HG02571 (cell line): ENCODE results near the gene SRGAP1.
"Not testable (repeated sequence)": the region's sequence is repeated elsewhere in the genome, so short reads cannot be mapped to it uniquely, and the experiment has no call there.

Source experiments
- ATAC-seq: cut with Tn5 transposase; IDR thresholded peaks from one replicate; pipeline ENCODE4 v1.9.1; 2021; ENCODE audit warnings: mild to moderate bottlenecking, moderate library complexity; ENCODE audit not compliant: unreplicated experiment

The SRGAP1 gene

GRCh38 chr12:64099397-64099796 lies 254.9 kb downstream of the SRGAP1 start:
- no peak for ATAC-seq

DNA sequence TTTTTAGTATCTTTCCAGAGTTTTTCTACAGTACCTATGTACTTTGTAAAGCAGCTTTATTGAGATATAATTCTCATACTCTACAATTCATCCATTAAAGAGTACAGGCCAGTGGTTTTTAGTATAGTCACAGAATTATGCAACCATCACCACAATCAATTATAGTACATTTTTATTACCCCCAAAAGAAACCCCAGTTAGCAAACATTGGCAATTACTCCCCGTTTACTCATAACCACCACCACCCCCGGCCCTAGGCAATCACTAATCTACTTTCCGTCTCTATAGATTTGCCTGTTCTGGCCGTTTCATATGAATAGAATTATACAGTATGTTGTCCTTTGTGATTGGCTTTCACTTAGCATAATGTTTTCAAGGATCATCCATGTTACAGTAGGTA lies 257.8 kb downstream of the SRGAP1 start:
- no peak for ATAC-seq

- no peak for ATAC-seq
These were observed 259.6 kb downstream of the SRGAP1 start for GRCh38 chr12:64103825-64104740.

GRCh38 chr12:64105026-64105425 lies 260.5 kb downstream of the SRGAP1 start:
- no peak for ATAC-seq

- ATAC-seq: no peak
These were observed 263.3 kb downstream of the SRGAP1 start for GRCh38 chr12:64107776-64108175.

GRCh38 chr12:64109706-64110105 lies 265.2 kb downstream of the SRGAP1 start:
- ATAC-seq: no peak

DNA sequence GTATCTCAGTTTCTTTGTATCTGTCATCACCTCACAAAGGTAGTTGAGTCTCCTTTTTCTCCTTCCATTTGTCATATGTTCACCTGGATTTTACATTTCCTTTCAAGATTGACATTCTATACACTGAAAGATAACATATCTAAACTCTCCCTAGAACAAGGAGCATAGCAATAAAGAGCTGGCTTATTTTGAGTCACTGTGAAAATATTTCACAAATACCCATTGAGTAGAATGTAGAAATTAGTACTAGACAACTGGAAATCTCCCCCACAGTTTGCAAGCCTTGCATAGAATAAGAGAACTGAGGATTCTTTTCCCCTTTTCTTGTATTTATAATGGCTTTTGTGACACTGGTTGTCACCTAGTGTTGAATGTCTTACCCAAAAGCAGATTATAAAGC lies 266.4 kb downstream of the SRGAP1 start:
- ATAC-seq: no peak

- ATAC-seq: no peak
These were observed 272.5 kb downstream of the SRGAP1 start for GRCh38 chr12:64116969-64117368.

DNA sequence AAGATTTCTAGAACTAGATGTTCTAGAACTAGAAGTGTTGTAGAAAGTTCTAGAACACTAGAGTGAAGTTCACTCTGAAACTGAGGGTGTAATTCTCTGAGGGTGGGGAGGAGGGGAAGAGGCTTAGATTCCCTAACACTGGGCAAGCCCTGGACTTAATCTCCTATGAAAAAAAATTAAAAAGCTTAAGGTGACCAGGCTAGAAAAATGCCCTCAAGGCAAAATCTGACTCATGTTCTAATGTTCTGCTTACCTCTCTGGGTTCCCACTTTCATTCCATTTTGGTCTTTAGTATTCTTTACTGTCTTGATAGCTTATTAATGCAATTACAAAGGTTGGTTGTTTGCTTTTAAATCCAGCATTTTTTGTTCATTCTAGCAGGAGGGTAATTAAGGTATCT lies 276.1 kb downstream of the SRGAP1 start:
- no peak for ATAC-seq

- ATAC-seq: not testable (repeated sequence)
These were observed 276.6 kb downstream of the SRGAP1 start for GRCh38 chr12:64121086-64121485.

DNA sequence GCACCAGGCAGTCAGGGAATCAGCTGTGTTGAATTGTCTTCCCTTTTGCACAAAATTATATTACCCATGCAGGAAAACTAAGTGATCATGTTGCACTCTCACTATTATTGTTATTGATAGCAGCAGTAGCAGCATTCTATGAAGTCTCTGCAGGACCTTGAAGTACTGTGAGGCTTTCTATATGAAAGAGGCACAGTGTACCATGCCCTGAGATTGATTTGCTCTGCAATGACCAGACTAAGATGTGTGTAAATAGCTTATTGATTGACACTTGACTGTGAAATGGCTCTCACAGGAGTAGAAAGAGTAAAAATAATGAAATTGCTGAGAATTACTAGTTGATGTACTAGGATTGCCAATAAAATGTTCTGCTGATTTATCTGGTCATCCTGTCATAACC lies 277.7 kb downstream of the SRGAP1 start:
- ATAC-seq: no peak

- ATAC-seq: no peak
These were observed 278.5 kb downstream of the SRGAP1 start for GRCh38 chr12:64122995-64123394.

- no peak for ATAC-seq
These were observed 278.9 kb downstream of the SRGAP1 start for GRCh38 chr12:64123448-64123847.

- no peak for ATAC-seq
These were observed 280.2 kb downstream of the SRGAP1 start for GRCh38 chr12:64124511-64125197.

- no peak for ATAC-seq
These were observed 281.4 kb downstream of the SRGAP1 start for GRCh38 chr12:64125913-64126312.

DNA sequence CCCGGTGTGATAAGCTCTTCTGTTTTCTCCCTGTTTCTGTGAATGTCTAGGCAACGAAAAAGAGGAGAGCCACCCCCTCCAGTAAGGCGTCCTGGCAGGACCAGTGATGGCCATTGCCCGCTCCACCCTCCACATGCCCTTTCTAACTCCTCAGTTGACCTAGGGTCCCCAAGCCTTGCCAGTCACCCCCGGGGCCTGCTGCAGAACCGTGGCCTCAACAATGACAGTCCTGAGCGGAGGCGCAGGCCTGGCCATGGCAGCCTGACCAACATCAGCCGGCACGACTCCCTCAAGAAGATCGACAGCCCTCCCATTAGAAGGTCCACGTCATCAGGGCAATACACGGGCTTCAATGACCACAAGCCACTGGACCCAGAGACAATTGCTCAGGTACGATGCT lies 283.3 kb downstream of the SRGAP1 start:
- no peak for ATAC-seq

DNA sequence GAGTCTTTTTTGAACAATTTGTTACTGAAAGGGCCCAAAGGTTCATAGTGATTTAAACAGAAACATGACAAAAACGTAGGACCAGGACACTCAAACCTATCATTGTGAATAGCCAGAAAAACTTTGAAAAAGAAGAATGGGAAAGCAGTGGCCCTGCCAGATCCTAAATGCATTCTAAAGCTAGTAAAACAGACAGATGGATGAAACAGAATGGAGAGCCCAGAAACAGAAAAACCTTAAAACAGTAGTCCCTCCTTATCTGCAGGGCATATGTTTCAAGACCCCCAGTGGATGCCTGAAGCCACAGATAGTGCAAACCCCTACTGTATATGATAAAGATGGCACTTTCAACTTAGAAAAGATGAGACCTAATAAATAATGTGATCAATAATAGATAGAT lies 283.9 kb downstream of the SRGAP1 start:
- ATAC-seq: no peak

- ATAC-seq: not testable (repeated sequence)
These were observed 286.0 kb downstream of the SRGAP1 start for GRCh38 chr12:64130476-64130875.

GRCh38 chr12:64131456-64131855 lies 287.0 kb downstream of the SRGAP1 start:
- not testable (repeated sequence) for ATAC-seq

DNA sequence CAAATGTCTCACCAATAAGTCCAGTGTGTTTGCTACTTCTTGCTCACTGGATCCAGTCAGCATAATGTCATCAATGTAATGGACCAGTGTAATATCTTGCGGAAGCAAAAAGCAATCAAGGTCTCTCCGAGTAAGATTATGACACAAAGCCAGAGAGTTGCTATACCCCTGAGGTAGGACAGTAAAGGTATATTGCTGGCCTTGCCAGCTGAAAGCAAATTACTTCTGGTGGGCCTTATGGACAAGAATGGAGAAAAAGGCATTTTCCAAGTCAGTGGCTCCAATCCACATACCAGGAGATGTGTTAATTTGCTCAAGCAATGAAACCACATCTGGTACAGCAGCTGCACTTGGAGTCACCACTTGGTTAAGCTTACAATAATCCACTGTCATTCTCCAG lies 288.2 kb downstream of the SRGAP1 start:
- ATAC-seq: not testable (repeated sequence)

- ATAC-seq: no peak
These were observed 292.6 kb downstream of the SRGAP1 start for GRCh38 chr12:64137117-64137516.

GRCh38 chr12:64139021-64139420 lies 294.5 kb downstream of the SRGAP1 start:
- no peak for ATAC-seq
